COLO829 (cell line): ENCODE measurements around the gene TRIM62.
"Not testable (repeated sequence)": the region's sequence is repeated elsewhere in the genome, so short reads cannot be mapped to it uniquely, and the experiment has no call there.

ENCODE experiments used
- DNase-seq: peaks from one replicate; pipeline ENCODE4 v3.0.0; 2012; ENCODE audit warnings: low spot score

TRIM62 gene

DNA sequence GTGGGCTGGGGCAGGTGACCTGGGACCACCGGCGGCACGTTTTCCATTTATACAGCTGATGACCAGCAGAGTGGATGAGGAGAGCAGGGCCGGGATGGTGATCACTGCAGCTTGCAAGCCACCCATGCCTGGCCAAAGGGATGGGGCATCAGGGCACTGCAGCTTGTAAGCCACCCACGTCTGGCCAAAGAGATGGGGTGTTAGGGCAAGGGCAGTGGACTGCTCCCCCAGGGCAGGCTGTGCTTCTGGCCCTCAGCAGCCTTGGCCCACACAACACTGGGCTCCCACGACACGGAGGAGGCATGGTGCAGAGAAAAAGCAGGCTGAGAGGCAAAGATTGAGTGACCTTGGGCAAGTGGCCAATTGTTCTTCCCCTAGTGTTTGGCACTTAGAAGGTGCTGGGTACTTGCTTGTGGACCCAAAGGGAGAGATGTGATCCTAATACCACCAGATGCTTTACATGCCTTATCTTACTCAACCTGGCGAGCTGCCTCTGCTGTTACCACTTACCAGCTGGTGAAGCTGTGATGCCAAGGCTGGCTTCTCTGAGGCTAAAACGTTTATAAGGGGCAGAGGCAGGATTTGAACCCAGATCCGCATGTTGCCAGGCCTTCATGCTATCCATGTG lies 48.3 kb downstream of the TRIM62 start:
- no peak for DNase-seq

DNA sequence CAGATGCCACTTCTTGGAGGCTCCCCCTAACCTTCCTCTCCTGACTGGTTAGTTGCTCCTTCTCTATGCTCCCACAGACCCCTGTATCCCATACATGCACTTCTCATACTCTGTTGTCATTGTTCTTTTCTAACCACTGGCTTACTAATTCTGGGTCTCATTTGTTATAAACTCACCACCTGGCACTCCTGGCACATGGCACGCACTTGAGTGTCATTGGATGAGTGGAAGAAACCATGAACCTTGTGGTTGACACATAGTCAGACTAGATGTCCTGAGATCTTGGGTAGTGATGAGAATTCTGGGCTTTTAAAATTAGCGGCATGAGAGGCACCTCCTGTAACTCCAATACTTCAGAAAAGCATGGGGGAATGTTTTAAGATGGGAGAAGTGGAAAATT lies 49.3 kb downstream of the TRIM62 start:
- DNase-seq: no peak

- DNase-seq: no peak
These were observed 50.7 kb downstream of the TRIM62 start for GRCh38 chr1:33131191-33131590.

GRCh38 chr1:33130297-33130696 lies 51.5 kb downstream of the TRIM62 start:
- DNase-seq: no peak

DNA sequence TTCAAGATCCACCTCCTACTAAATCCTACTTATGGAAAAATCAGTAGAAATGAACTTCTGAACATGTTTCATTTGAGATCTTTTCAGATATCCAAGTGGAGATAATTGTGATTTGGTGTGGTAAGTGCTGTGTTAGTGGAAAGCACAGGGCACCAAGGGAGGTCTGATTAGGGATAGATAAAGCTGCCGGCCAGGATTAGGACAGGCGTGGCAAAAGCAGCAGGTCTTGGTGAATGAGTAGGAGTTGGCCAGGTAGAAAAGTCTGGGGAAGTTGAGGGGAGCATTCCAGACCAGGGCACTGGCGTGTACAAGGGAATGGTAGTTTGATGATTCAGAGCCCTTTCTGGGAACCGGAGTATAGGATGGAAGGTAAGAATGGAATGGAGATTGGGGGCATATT lies 53.1 kb downstream of the TRIM62 start:
- no peak for DNase-seq

- DNase-seq: peak; percentile 99
These were observed 54.6 kb downstream of the TRIM62 start for GRCh38 chr1:33127001-33127823.

- DNase-seq: no peak
These were observed 55.3 kb downstream of the TRIM62 start for GRCh38 chr1:33126411-33127000.

- not testable (repeated sequence) for DNase-seq
These were observed 57.2 kb downstream of the TRIM62 start for GRCh38 chr1:33124647-33125046.

- DNase-seq: no peak
These were observed 58.6 kb downstream of the TRIM62 start for GRCh38 chr1:33123266-33123665.

DNA sequence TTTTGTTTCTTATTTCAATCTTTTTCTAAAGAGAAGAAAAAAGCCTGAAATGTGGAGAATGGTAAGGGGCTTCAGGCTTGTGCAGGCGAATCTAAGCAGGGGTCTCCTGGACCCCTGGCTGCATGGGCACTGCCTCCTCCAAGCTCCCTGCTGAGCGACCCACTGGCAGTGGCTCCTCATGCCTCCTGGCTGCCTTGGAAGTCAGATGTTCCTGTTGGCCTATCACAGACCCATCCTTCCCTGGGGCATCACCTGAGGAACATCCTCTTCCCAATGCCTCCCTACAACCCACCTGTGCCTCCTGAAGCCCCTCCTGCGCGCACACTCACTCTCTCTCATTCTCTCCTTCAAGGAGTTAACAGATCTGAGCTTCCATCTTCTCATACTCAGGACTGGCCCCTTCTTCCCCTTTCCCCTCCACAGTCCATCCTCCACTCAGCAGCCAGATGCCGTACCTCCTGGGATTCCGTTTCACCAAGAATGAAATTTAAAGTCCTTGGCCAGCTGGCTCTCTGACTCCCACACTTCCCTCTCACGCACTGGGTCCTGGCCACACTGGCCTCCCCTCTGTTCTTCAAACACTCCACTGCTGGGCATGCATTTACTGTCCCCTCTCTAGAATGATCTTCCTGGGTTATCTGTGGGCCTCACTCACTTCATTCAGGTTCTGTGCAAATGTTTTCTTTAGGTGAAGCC lies 59.2 kb downstream of the TRIM62 start:
- DNase-seq: no peak

- no peak for DNase-seq
These were observed 60.1 kb downstream of the TRIM62 start for GRCh38 chr1:33121728-33122127.

GRCh38 chr1:33120436-33121231 lies 61.2 kb downstream of the TRIM62 start:
- DNase-seq: no peak

- no peak for DNase-seq
These were observed 62.2 kb downstream of the TRIM62 start for GRCh38 chr1:33119532-33120217.

- DNase-seq: no peak
These were observed 62.8 kb downstream of the TRIM62 start for GRCh38 chr1:33119050-33119449.

GRCh38 chr1:33118274-33118673 lies 63.6 kb downstream of the TRIM62 start:
- no peak for DNase-seq

DNA sequence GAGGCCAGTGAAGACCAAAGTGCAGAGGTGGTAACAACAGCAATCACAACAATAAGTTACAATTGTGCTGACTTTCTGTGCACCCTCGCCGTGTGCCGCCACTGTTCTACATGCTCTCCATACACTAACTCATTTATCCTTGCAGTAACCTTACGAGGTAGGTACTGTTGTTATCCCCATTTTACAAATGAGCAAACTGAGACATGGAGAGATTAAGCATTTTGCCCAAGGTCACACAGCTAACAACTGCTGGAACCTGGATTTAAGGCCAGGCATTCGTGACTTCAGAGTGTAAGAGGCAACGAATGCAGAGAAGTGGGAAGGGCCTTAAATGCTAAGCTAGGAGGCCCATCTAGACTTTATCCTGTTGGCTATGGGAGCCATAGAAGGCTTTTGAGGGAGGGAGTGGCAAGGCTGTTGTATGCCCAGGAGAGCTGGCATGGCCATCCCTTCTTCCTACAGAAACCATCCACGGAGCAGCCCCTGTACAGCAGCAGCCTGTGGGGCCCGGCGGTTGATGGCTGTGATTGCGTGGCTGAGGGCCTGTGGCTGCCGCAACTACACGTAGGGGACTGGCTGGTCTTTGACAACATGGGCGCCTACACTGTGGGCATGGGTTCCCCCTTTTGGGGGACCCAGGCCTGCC lies 64.3 kb downstream of the TRIM62 start:
- no peak for DNase-seq

GRCh38 chr1:33111965-33112364 lies 69.9 kb downstream of the TRIM62 start:
- DNase-seq: no peak

- no peak for DNase-seq
These were observed 71.4 kb downstream of the TRIM62 start for GRCh38 chr1:33110477-33110876.

DNA sequence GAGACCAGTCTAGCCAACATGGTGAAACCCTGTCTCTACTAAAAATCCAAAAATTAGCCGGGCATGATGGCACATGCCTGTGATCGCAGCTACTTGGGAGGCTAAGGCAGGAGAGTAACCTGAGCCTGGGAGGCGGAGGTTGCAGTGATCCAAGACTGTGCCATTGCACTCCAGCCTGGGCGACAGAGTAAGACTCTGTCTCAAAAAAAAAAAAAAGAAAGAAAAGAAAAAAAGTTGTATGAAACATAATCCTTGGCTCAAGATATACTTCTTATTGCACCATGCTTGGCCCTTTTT lies 81.8 kb downstream of the TRIM62 start:
- DNase-seq: not testable (repeated sequence)

DNA sequence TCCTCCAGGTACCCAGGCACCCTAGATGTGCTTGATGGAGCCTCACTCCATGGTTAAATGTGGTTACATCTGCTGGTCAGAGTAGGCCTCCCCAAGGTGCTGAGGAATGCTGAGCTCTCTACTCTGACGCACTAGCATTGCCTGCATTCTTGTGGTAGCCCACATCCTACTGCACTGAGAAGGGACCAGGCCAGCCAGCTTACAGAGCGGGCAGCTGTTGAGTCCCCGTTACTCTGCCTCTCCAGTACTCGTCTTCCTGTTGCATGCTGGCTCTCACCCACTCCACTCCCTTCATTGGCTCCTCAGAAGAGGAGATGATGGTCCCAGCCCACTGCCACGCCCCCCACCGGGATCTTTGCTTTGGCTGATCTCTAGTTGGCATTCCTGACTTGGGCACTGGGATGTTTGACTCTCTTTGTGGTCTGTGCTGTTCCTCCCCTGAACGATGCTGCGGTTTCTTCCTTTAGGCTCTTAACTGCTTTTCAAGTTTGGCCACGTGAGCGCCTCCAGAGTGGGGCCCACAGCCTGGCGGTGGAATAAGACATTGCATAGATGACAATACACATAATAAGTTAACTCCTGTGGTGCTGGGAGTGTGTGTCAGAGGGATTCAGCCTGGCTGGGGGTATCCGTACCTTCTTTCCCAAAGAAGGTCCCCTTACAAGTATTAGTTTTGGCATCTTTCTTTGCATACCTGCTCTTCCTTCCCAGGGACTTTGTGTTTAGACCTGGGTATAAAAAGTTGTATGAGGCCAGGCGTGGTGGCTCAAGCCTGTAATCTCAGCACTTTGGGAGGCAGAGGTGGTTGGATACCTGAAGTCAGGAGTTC lies 82.3 kb downstream of the TRIM62 start:
- DNase-seq: peak; percentile 94
